HepG2 (cell line): ENCODE measurements around the gene SMARCB1. TPM values are rescaled to one million over a fixed set of nuclear protein-coding genes. Genes with fewer than 3 reads are reported as not detected.

ENCODE experiments used
- ARNT2 ChIP-seq: sonication (generic); formaldehyde crosslinking; IDR thresholded peaks from 2 replicates; pipeline ENCODE4 v1.8.0; 2022; ENCODE audit warnings: mild to moderate bottlenecking, low read depth, missing genetic modification reagents, moderate library complexity
- ATAD3A ChIP-seq: sonication (generic); formaldehyde crosslinking; IDR thresholded peaks from 2 replicates; pipeline ENCODE4 v1.4.0; 2020; ENCODE audit warnings: missing genetic modification reagents
- ATRX ChIP-seq: sonication (generic); formaldehyde crosslinking; IDR thresholded peaks from 2 replicates; pipeline ENCODE4 v1.4.0; 2020; ENCODE audit warnings: missing genetic modification reagents, borderline replicate concordance
- CBFB ChIP-seq: sonication (generic); formaldehyde crosslinking; IDR thresholded peaks from 2 replicates; pipeline ENCODE4 v1.4.0; 2020; ENCODE audit warnings: missing genetic modification reagents
- FOXC1 ChIP-seq: sonication (generic); formaldehyde crosslinking; IDR thresholded peaks from 2 replicates; pipeline ENCODE4 v1.8.0; 2022; ENCODE audit warnings: mild to moderate bottlenecking, missing genetic modification reagents, borderline replicate concordance
- KDM1A ChIP-seq: IDR thresholded peaks from 2 replicates; pipeline ENCODE4 v1.6.1; 2016; ENCODE audit warnings: missing compliant biosample characterization
- MATR3 ChIP-seq: sonication (generic); formaldehyde crosslinking; IDR thresholded peaks from 2 replicates; pipeline ENCODE4 v1.4.0; 2020; ENCODE audit warnings: missing genetic modification reagents
- NFE2L2 ChIP-seq: fragments of 150-350 bp; IDR thresholded peaks from 2 replicates; pipeline ENCODE4 v1.6.1; 2014; ENCODE audit warnings: low read length
- NR2F6 ChIP-seq, 2 experiments: IDR thresholded peaks; 2 replicates each; pipeline ENCODE4 v1.6.1; 2016; ENCODE audit warnings: antibody characterized with exemption in 1 of 2, mild to moderate bottlenecking in 1 of 2
- TARDBP ChIP-seq: sonication (generic); formaldehyde crosslinking; IDR thresholded peaks from 2 replicates; pipeline ENCODE4 v1.8.0; 2022; ENCODE audit warnings: mild to moderate bottlenecking, missing genetic modification reagents
- ZNF230 ChIP-seq: sonication (generic); formaldehyde crosslinking; IDR thresholded peaks from 2 replicates; pipeline ENCODE4 v1.4.0; 2020; ENCODE audit warnings: mild to moderate bottlenecking, missing genetic modification reagents
- ZNF567 ChIP-seq: sonication (generic); formaldehyde crosslinking; IDR thresholded peaks from 2 replicates; pipeline ENCODE4 v1.8.1; 2023; ENCODE audit warnings: mild to moderate bottlenecking, missing genetic modification reagents, borderline replicate concordance
- ZNF629 ChIP-seq: sonication (generic); formaldehyde crosslinking; conservative IDR thresholded peaks from 2 replicates; pipeline ENCODE4 v1.5.0; 2020; ENCODE audit warnings: missing genetic modification reagents
- ZNF839 ChIP-seq: sonication (generic); formaldehyde crosslinking; IDR thresholded peaks from 2 replicates; pipeline ENCODE4 v1.4.0; 2020; ENCODE audit warnings: missing genetic modification reagents, mild to moderate bottlenecking, borderline replicate concordance
- polyA plus RNA-seq, 8 experiments: library from polyadenylated mRNA; depleted of rRNA in 3 of 8; stranded (reverse) in 7 of 8; unstranded in 1 of 8; fragments of >200 nt; fragmentation: Illumina TruSeq in 4 of 8; extraction: Trizol in 4 of 8; gene quantifications; 2 replicates each; pipeline versions ENCODE4 v1.2.1 to v1.2.3, GENCODE V29; 2011 to 2016; ENCODE audit warnings: low read depth in 4 of 8, missing spikeins in 1 of 8, mixed read lengths in 1 of 8; ENCODE audit not compliant: insufficient read depth in 1 of 8
- total RNA-seq, 5 experiments: library from RNA; depleted of rRNA; stranded (reverse); fragments of >200 nt; fragmentation: Illumina TruSeq; extraction: Trizol; gene quantifications; 2 replicates each; pipeline ENCODE4 v1.2.3, GENCODE V29; 2016; ENCODE audit warnings: low read depth in 1 of 5
- TF ChIP-seq, protein P1 (sequence below): sonication (generic); formaldehyde crosslinking; IDR thresholded peaks from 2 replicates; pipeline ENCODE4 v1.5.1; 2020; ENCODE audit warnings: mild to moderate bottlenecking, missing genetic modification reagents, borderline replicate concordance
- TF ChIP-seq, protein P2 (sequence below): sonication (generic); formaldehyde crosslinking; conservative IDR thresholded peaks from 2 replicates; pipeline ENCODE4 v1.4.0; 2020; ENCODE audit warnings: missing genetic modification reagents
- TF ChIP-seq, protein P3 (sequence below): sonication (generic); formaldehyde crosslinking; IDR thresholded peaks from 2 replicates; pipeline ENCODE4 v1.4.0; 2020; ENCODE audit warnings: missing genetic modification reagents, borderline replicate concordance
- TF ChIP-seq, protein P4 (sequence below): sonication (generic); formaldehyde crosslinking; IDR thresholded peaks from 2 replicates; pipeline ENCODE4 v1.5.0; 2020; ENCODE audit warnings: mild to moderate bottlenecking, missing genetic modification reagents

The SMARCB1 gene
- total and polyA plus RNA-seq, 2 of the 13 experiments (the other 11 are each of a cell fraction or from before 2014, with no cell fraction given), result 74.0 to 166 TPM

DNA sequence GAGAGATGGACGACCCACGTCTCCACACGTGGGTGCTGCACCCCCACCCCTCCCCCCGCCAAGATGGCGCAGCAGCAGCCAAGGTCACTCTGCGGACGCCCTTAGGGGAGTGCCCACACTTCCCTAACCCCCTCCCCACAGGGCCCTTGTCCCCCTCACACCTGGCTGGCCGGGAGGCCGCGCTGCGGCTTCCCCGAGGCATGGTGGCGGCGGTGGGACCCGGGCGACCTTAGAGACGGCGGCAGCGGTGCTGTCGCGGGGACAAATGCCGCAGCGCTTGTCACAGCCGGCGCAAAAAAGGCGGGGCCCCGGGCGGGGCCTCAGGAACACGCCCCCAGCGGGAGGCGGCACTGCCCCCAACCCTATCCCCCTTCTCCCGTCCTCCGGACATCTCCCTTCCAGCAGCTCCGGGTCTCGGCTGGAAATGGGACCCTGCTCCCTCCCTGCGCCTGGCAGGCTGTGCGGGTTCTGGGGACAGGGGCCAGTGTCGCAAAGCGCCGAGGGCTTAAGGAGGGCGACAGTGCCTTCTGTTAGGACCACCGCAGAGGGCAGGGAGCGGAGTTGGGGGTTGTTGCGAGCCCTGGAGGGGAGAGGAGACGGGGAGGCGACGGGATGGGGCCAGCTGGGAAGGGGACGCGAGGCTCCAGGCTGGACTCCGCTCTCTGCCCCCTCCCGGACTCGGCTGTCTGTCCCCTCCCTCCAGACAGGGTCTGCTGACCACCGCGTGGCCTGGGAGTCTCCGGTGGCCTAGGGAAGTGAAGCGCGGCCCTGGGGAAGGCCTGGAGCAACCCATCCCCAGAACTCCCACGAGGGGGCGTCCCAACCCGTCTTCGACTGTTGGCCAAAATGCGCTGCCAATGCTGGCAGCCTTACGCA, 18.9 kb upstream of the SMARCB1 start, which contains the start of gene CHCHD10 (continued):
- TF ChIP-seq, protein P1, sequence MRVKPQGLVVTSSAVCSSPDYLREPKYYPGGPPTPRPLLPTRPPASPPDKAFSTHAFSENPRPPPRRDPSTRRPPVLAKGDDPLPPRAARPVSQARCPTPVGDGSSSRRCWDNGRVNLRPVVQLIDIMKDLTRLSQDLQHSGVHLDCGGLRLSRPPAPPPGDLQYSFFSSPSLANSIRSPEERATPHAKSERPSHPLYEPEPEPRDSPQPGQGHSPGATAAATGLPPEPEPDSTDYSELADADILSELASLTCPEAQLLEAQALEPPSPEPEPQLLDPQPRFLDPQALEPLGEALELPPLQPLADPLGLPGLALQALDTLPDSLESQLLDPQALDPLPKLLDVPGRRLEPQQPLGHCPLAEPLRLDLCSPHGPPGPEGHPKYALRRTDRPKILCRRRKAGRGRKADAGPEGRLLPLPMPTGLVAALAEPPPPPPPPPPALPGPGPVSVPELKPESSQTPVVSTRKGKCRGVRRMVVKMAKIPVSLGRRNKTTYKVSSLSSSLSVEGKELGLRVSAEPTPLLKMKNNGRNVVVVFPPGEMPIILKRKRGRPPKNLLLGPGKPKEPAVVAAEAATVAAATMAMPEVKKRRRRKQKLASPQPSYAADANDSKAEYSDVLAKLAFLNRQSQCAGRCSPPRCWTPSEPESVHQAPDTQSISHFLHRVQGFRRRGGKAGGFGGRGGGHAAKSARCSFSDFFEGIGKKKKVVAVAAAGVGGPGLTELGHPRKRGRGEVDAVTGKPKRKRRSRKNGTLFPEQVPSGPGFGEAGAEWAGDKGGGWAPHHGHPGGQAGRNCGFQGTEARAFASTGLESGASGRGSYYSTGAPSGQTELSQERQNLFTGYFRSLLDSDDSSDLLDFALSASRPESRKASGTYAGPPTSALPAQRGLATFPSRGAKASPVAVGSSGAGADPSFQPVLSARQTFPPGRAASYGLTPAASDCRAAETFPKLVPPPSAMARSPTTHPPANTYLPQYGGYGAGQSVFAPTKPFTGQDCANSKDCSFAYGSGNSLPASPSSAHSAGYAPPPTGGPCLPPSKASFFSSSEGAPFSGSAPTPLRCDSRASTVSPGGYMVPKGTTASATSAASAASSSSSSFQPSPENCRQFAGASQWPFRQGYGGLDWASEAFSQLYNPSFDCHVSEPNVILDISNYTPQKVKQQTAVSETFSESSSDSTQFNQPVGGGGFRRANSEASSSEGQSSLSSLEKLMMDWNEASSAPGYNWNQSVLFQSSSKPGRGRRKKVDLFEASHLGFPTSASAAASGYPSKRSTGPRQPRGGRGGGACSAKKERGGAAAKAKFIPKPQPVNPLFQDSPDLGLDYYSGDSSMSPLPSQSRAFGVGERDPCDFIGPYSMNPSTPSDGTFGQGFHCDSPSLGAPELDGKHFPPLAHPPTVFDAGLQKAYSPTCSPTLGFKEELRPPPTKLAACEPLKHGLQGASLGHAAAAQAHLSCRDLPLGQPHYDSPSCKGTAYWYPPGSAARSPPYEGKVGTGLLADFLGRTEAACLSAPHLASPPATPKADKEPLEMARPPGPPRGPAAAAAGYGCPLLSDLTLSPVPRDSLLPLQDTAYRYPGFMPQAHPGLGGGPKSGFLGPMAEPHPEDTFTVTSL (CRISPR knock-in tag), result peak; percentile 48; the same call in 1 of the 2 replicates
- TF ChIP-seq ZNF839 (CRISPR knock-in tag) (no peak; the same call in 1 of the 2 replicates), ZNF629 (CRISPR knock-in tag) (no peak), CBFB (CRISPR knock-in tag) (no peak), TARDBP (CRISPR knock-in tag) (peak; percentile 60), MATR3 (CRISPR knock-in tag) (no peak), ZNF230 (CRISPR knock-in tag) (peak; percentile 64; the same call in 1 of the 2 replicates), NR2F6 (IDR thresholded peaks at IDR 0.05) (no peak), NR2F6 (CRISPR knock-in tag; IDR thresholded peaks at IDR 0.05) (peak; percentile 32; the same call in 1 of the 2 replicates), FOXC1 (CRISPR knock-in tag) (peak; percentile 86; the same call in 1 of the 2 replicates), ARNT2 (CRISPR knock-in tag) (peak; percentile 24; the same call in 1 of the 2 replicates), ATAD3A (CRISPR knock-in tag) (no peak), KDM1A (no peak), ATRX (CRISPR knock-in tag) (no peak), NFE2L2 (no peak), ZNF567 (no peak)
- TF ChIP-seq, protein P2, sequence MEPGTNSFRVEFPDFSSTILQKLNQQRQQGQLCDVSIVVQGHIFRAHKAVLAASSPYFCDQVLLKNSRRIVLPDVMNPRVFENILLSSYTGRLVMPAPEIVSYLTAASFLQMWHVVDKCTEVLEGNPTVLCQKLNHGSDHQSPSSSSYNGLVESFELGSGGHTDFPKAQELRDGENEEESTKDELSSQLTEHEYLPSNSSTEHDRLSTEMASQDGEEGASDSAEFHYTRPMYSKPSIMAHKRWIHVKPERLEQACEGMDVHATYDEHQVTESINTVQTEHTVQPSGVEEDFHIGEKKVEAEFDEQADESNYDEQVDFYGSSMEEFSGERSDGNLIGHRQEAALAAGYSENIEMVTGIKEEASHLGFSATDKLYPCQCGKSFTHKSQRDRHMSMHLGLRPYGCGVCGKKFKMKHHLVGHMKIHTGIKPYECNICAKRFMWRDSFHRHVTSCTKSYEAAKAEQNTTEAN, result no peak
- TF ChIP-seq, protein P3, sequence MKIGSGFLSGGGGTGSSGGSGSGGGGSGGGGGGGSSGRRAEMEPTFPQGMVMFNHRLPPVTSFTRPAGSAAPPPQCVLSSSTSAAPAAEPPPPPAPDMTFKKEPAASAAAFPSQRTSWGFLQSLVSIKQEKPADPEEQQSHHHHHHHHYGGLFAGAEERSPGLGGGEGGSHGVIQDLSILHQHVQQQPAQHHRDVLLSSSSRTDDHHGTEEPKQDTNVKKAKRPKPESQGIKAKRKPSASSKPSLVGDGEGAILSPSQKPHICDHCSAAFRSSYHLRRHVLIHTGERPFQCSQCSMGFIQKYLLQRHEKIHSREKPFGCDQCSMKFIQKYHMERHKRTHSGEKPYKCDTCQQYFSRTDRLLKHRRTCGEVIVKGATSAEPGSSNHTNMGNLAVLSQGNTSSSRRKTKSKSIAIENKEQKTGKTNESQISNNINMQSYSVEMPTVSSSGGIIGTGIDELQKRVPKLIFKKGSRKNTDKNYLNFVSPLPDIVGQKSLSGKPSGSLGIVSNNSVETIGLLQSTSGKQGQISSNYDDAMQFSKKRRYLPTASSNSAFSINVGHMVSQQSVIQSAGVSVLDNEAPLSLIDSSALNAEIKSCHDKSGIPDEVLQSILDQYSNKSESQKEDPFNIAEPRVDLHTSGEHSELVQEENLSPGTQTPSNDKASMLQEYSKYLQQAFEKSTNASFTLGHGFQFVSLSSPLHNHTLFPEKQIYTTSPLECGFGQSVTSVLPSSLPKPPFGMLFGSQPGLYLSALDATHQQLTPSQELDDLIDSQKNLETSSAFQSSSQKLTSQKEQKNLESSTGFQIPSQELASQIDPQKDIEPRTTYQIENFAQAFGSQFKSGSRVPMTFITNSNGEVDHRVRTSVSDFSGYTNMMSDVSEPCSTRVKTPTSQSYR, result peak; percentile 81
- TF ChIP-seq, protein P4, sequence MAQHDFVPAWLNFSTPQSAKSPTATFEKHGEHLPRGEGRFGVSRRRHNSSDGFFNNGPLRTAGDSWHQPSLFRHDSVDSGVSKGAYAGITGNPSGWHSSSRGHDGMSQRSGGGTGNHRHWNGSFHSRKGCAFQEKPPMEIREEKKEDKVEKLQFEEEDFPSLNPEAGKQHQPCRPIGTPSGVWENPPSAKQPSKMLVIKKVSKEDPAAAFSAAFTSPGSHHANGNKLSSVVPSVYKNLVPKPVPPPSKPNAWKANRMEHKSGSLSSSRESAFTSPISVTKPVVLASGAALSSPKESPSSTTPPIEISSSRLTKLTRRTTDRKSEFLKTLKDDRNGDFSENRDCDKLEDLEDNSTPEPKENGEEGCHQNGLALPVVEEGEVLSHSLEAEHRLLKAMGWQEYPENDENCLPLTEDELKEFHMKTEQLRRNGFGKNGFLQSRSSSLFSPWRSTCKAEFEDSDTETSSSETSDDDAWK, result no peak
